K562 (cell line): Measurements from ENCODE around the gene HTR1D. TPM values are rescaled to one million over a fixed set of nuclear protein-coding genes. Genes with fewer than 3 reads are reported as not detected.

Experiments used
- MEF2A ChIP-seq: IDR thresholded peaks from 2 replicates; pipeline ENCODE4 v1.6.1; 2011; ENCODE audit warnings: low read depth, mild to moderate bottlenecking, low read length, moderate library complexity; ENCODE audit not compliant: control insufficient read depth
- polyA plus RNA-seq, 8 experiments: library from polyadenylated mRNA; depleted of rRNA in 4 of 8; stranded (reverse) in 5 of 8; unstranded in 3 of 8; fragments of >200 nt; fragmentation: Nextera tagmentation in 2 of 8; fragmentation: Illumina TruSeq in 1 of 8; extraction: Ambion mirVana in 2 of 8; extraction: Trizol in 1 of 8; gene quantifications; 2 replicates each; pipeline versions ENCODE4 v1.2.1 to v1.2.3, GENCODE V29; 2011 to 2014; ENCODE audit warnings: inconsistent platforms in 1 of 8, missing spikeins in 1 of 8
- small RNA-seq: library from RNA; depleted of rRNA; stranded (forward); fragments of <200 nt; gene quantifications from one replicate; pipeline ENCODE3, GENCODE V24; 2014
- total RNA-seq, 7 experiments: library from RNA; depleted of rRNA in 6 of 7; stranded (reverse); fragments of >200 nt in 6 of 7; fragmentation: Illumina TruSeq in 2 of 7; extraction: Trizol in 2 of 7; gene quantifications; 2 replicates each; pipeline versions ENCODE4 v1.2.1 to v1.2.3, GENCODE V29; 2011 to 2021; ENCODE audit warnings: low replicate concordance in 1 of 7
- TF ChIP-seq, protein P1 (sequence below): fragments of 450-650 bp; IDR thresholded peaks from 2 replicates; pipeline ENCODE4 v1.6.1; 2016; ENCODE audit warnings: mild to moderate bottlenecking, moderate library complexity

Gene HTR1D
- total and polyA plus RNA-seq, 9 of the 15 experiments (the other 6 are each of a cell fraction or from before 2014, with no cell fraction given): 0.03 to 0.09 (median 0.04) TPM; not detected in 4

DNA sequence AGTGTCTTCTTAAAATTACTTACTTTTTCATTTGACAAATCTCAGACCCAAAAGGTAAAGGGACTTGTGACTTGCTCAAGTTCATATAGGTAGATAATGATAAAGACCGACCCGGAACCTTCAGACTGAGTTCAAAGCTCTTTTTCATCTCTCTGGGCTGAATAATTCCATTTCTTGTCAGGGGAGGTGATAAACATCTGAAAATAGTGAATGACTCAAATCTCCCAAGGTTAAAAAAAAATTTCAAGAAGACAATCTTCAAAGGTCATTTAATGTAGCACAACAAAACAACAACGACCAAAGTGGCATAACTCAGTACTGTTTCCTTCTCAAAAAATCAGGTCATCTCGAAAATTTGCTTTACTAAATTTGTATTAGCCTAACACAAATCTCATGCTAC is 69.2 kb downstream of the HTR1D start (continued):
- TF ChIP-seq, protein P1, sequence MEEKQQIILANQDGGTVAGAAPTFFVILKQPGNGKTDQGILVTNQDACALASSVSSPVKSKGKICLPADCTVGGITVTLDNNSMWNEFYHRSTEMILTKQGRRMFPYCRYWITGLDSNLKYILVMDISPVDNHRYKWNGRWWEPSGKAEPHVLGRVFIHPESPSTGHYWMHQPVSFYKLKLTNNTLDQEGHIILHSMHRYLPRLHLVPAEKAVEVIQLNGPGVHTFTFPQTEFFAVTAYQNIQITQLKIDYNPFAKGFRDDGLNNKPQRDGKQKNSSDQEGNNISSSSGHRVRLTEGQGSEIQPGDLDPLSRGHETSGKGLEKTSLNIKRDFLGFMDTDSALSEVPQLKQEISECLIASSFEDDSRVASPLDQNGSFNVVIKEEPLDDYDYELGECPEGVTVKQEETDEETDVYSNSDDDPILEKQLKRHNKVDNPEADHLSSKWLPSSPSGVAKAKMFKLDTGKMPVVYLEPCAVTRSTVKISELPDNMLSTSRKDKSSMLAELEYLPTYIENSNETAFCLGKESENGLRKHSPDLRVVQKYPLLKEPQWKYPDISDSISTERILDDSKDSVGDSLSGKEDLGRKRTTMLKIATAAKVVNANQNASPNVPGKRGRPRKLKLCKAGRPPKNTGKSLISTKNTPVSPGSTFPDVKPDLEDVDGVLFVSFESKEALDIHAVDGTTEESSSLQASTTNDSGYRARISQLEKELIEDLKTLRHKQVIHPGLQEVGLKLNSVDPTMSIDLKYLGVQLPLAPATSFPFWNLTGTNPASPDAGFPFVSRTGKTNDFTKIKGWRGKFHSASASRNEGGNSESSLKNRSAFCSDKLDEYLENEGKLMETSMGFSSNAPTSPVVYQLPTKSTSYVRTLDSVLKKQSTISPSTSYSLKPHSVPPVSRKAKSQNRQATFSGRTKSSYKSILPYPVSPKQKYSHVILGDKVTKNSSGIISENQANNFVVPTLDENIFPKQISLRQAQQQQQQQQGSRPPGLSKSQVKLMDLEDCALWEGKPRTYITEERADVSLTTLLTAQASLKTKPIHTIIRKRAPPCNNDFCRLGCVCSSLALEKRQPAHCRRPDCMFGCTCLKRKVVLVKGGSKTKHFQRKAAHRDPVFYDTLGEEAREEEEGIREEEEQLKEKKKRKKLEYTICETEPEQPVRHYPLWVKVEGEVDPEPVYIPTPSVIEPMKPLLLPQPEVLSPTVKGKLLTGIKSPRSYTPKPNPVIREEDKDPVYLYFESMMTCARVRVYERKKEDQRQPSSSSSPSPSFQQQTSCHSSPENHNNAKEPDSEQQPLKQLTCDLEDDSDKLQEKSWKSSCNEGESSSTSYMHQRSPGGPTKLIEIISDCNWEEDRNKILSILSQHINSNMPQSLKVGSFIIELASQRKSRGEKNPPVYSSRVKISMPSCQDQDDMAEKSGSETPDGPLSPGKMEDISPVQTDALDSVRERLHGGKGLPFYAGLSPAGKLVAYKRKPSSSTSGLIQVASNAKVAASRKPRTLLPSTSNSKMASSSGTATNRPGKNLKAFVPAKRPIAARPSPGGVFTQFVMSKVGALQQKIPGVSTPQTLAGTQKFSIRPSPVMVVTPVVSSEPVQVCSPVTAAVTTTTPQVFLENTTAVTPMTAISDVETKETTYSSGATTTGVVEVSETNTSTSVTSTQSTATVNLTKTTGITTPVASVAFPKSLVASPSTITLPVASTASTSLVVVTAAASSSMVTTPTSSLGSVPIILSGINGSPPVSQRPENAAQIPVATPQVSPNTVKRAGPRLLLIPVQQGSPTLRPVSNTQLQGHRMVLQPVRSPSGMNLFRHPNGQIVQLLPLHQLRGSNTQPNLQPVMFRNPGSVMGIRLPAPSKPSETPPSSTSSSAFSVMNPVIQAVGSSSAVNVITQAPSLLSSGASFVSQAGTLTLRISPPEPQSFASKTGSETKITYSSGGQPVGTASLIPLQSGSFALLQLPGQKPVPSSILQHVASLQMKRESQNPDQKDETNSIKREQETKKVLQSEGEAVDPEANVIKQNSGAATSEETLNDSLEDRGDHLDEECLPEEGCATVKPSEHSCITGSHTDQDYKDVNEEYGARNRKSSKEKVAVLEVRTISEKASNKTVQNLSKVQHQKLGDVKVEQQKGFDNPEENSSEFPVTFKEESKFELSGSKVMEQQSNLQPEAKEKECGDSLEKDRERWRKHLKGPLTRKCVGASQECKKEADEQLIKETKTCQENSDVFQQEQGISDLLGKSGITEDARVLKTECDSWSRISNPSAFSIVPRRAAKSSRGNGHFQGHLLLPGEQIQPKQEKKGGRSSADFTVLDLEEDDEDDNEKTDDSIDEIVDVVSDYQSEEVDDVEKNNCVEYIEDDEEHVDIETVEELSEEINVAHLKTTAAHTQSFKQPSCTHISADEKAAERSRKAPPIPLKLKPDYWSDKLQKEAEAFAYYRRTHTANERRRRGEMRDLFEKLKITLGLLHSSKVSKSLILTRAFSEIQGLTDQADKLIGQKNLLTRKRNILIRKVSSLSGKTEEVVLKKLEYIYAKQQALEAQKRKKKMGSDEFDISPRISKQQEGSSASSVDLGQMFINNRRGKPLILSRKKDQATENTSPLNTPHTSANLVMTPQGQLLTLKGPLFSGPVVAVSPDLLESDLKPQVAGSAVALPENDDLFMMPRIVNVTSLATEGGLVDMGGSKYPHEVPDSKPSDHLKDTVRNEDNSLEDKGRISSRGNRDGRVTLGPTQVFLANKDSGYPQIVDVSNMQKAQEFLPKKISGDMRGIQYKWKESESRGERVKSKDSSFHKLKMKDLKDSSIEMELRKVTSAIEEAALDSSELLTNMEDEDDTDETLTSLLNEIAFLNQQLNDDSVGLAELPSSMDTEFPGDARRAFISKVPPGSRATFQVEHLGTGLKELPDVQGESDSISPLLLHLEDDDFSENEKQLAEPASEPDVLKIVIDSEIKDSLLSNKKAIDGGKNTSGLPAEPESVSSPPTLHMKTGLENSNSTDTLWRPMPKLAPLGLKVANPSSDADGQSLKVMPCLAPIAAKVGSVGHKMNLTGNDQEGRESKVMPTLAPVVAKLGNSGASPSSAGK: no peak
- no peak for TF ChIP-seq MEF2A

Small RNA genes within 50 kb of the gene (small RNA-seq; reads per million reads assigned to genes)
- gene RNU6-135P (not detected), gene RNU6-514P (not detected)

Other genes with a start within 250 kb of the HTR1D start
- gene LACTBL1, start 244.6 kb downstream of the HTR1D start, total RNA-seq (2014; rRNA removed): not detected in 2 replicates
- not detected in 2 replicates for gene LACTBL1, start 244.6 kb downstream of the HTR1D start, total RNA-seq (2014; rRNA removed; fragmentation: Illumina TruSeq; extraction: Trizol)
- not detected in 2 replicates for gene LACTBL1, start 244.6 kb downstream of the HTR1D start, total RNA-seq (2015; rRNA removed; fragmentation: Illumina TruSeq; extraction: Trizol)
- gene LACTBL1, start 244.6 kb downstream of the HTR1D start, total RNA-seq (2021): not detected in 2 replicates
- gene LACTBL1, start 244.6 kb downstream of the HTR1D start, polyA plus RNA-seq (2011; rRNA removed): not detected in 2 replicates
- gene LACTBL1, start 244.6 kb downstream of the HTR1D start, polyA plus RNA-seq (2014; fragmentation: Illumina TruSeq; extraction: Trizol): not detected in 2 replicates
- gene LACTBL1, start 244.6 kb downstream of the HTR1D start, polyA plus RNA-seq (2014; fragmentation: Nextera tagmentation; extraction: Ambion mirVana): not detected
- not detected in 2 replicates for gene LACTBL1, start 244.6 kb downstream of the HTR1D start, polyA plus RNA-seq (2014; rRNA removed)
- gene TEX46, start 201.7 kb downstream of the HTR1D start, total RNA-seq (2014; rRNA removed): not detected in 2 replicates
- not detected in 2 replicates for gene TEX46, start 201.7 kb downstream of the HTR1D start, total RNA-seq (2014; rRNA removed; fragmentation: Illumina TruSeq; extraction: Trizol)
- not detected in 2 replicates for gene TEX46, start 201.7 kb downstream of the HTR1D start, total RNA-seq (2015; rRNA removed; fragmentation: Illumina TruSeq; extraction: Trizol)
- 0.54 and 0.64 TPM in 2 replicates for gene TEX46, start 201.7 kb downstream of the HTR1D start, total RNA-seq (2021)
- not detected in 2 replicates for gene TEX46, start 201.7 kb downstream of the HTR1D start, polyA plus RNA-seq (2011; rRNA removed)
- 0.42 TPM in 1 of 2 replicates, not detected in the other for gene TEX46, start 201.7 kb downstream of the HTR1D start, polyA plus RNA-seq (2014; fragmentation: Illumina TruSeq; extraction: Trizol)
- gene TEX46, start 201.7 kb downstream of the HTR1D start, polyA plus RNA-seq (2014; fragmentation: Nextera tagmentation; extraction: Ambion mirVana): not detected
- 0.54 TPM in 1 of 2 replicates, not detected in the other for gene TEX46, start 201.7 kb downstream of the HTR1D start, polyA plus RNA-seq (2014; rRNA removed)
- 171 and 175 TPM in 2 replicates for gene KDM1A, start 198.0 kb downstream of the HTR1D start, total RNA-seq (2014; rRNA removed)
- gene KDM1A, start 198.0 kb downstream of the HTR1D start, total RNA-seq (2014; rRNA removed; fragmentation: Illumina TruSeq; extraction: Trizol): 167 and 168 TPM in 2 replicates
- gene KDM1A, start 198.0 kb downstream of the HTR1D start, total RNA-seq (2015; rRNA removed; fragmentation: Illumina TruSeq; extraction: Trizol): 181 TPM in 2 replicates
- gene KDM1A, start 198.0 kb downstream of the HTR1D start, total RNA-seq (2021): 151 and 165 TPM in 2 replicates
- 176 and 177 TPM in 2 replicates for gene KDM1A, start 198.0 kb downstream of the HTR1D start, polyA plus RNA-seq (2011; rRNA removed)
- gene KDM1A, start 198.0 kb downstream of the HTR1D start, polyA plus RNA-seq (2014; fragmentation: Illumina TruSeq; extraction: Trizol): 143 and 168 TPM in 2 replicates
- gene KDM1A, start 198.0 kb downstream of the HTR1D start, polyA plus RNA-seq (2014; fragmentation: Nextera tagmentation; extraction: Ambion mirVana): 10 to 100 TPM; 59.2 to 70.3 TPM
- gene KDM1A, start 198.0 kb downstream of the HTR1D start, polyA plus RNA-seq (2014; rRNA removed): 135 and 142 TPM in 2 replicates
- 10.2 and 12.4 TPM in 2 replicates for gene LUZP1, start 48.6 kb downstream of the HTR1D start, total RNA-seq (2014; rRNA removed)
- 12.6 and 14.2 TPM in 2 replicates for gene LUZP1, start 48.6 kb downstream of the HTR1D start, total RNA-seq (2014; rRNA removed; fragmentation: Illumina TruSeq; extraction: Trizol)
- gene LUZP1, start 48.6 kb downstream of the HTR1D start, total RNA-seq (2015; rRNA removed; fragmentation: Illumina TruSeq; extraction: Trizol): 13.8 and 15.3 TPM in 2 replicates
- 16.9 and 19.1 TPM in 2 replicates for gene LUZP1, start 48.6 kb downstream of the HTR1D start, total RNA-seq (2021)
- 10.0 and 11.2 TPM in 2 replicates for gene LUZP1, start 48.6 kb downstream of the HTR1D start, polyA plus RNA-seq (2011; rRNA removed)
- 14.2 and 14.7 TPM in 2 replicates for gene LUZP1, start 48.6 kb downstream of the HTR1D start, polyA plus RNA-seq (2014; fragmentation: Illumina TruSeq; extraction: Trizol)
- 10 to 100 TPM in 1 of 2 experiments, 1 to 10 TPM in 1; 6.5 to 11.8 TPM for gene LUZP1, start 48.6 kb downstream of the HTR1D start, polyA plus RNA-seq (2014; fragmentation: Nextera tagmentation; extraction: Ambion mirVana)
- 6.8 and 7.7 TPM in 2 replicates for gene LUZP1, start 48.6 kb downstream of the HTR1D start, polyA plus RNA-seq (2014; rRNA removed)
- gene HNRNPR, start 126.8 kb upstream of the HTR1D start, total RNA-seq (2014; rRNA removed): 212 and 244 TPM in 2 replicates
- gene HNRNPR, start 126.8 kb upstream of the HTR1D start, total RNA-seq (2014; rRNA removed; fragmentation: Illumina TruSeq; extraction: Trizol): 301 and 338 TPM in 2 replicates
- gene HNRNPR, start 126.8 kb upstream of the HTR1D start, total RNA-seq (2015; rRNA removed; fragmentation: Illumina TruSeq; extraction: Trizol): 321 and 351 TPM in 2 replicates
- gene HNRNPR, start 126.8 kb upstream of the HTR1D start, total RNA-seq (2021): 238 and 253 TPM in 2 replicates
- gene HNRNPR, start 126.8 kb upstream of the HTR1D start, polyA plus RNA-seq (2011; rRNA removed): 270 and 360 TPM in 2 replicates
- 318 and 372 TPM in 2 replicates for gene HNRNPR, start 126.8 kb upstream of the HTR1D start, polyA plus RNA-seq (2014; fragmentation: Illumina TruSeq; extraction: Trizol)
- gene HNRNPR, start 126.8 kb upstream of the HTR1D start, polyA plus RNA-seq (2014; fragmentation: Nextera tagmentation; extraction: Ambion mirVana): 10 to 100 TPM; 80.9 to 93.4 TPM
- 321 and 349 TPM in 2 replicates for gene HNRNPR, start 126.8 kb upstream of the HTR1D start, polyA plus RNA-seq (2014; rRNA removed)
- 6.2 and 7.0 TPM in 2 replicates for gene ZNF436, start 152.3 kb upstream of the HTR1D start, total RNA-seq (2014; rRNA removed)
- gene ZNF436, start 152.3 kb upstream of the HTR1D start, total RNA-seq (2014; rRNA removed; fragmentation: Illumina TruSeq; extraction: Trizol): 8.3 and 9.4 TPM in 2 replicates
- gene ZNF436, start 152.3 kb upstream of the HTR1D start, total RNA-seq (2015; rRNA removed; fragmentation: Illumina TruSeq; extraction: Trizol): 11.3 and 11.9 TPM in 2 replicates
- gene ZNF436, start 152.3 kb upstream of the HTR1D start, total RNA-seq (2021): 6.9 and 7.4 TPM in 2 replicates
- gene ZNF436, start 152.3 kb upstream of the HTR1D start, polyA plus RNA-seq (2011; rRNA removed): 8.0 and 9.7 TPM in 2 replicates
- 6.8 and 7.3 TPM in 2 replicates for gene ZNF436, start 152.3 kb upstream of the HTR1D start, polyA plus RNA-seq (2014; fragmentation: Illumina TruSeq; extraction: Trizol)
- 1 to 10 TPM; 2.1 to 3.3 TPM for gene ZNF436, start 152.3 kb upstream of the HTR1D start, polyA plus RNA-seq (2014; fragmentation: Nextera tagmentation; extraction: Ambion mirVana)
- gene ZNF436, start 152.3 kb upstream of the HTR1D start, polyA plus RNA-seq (2014; rRNA removed): 3.8 and 4.5 TPM in 2 replicates
- 0.33 and 0.54 TPM in 2 replicates for gene TCEA3, start 207.2 kb upstream of the HTR1D start, total RNA-seq (2014; rRNA removed)
- gene TCEA3, start 207.2 kb upstream of the HTR1D start, total RNA-seq (2014; rRNA removed; fragmentation: Illumina TruSeq; extraction: Trizol): 0.45 and 0.51 TPM in 2 replicates
- 0.34 and 0.36 TPM in 2 replicates for gene TCEA3, start 207.2 kb upstream of the HTR1D start, total RNA-seq (2015; rRNA removed; fragmentation: Illumina TruSeq; extraction: Trizol)
- 0.49 and 0.55 TPM in 2 replicates for gene TCEA3, start 207.2 kb upstream of the HTR1D start, total RNA-seq (2021)
- 0.34 and 0.54 TPM in 2 replicates for gene TCEA3, start 207.2 kb upstream of the HTR1D start, polyA plus RNA-seq (2011; rRNA removed)
- gene TCEA3, start 207.2 kb upstream of the HTR1D start, polyA plus RNA-seq (2014; fragmentation: Illumina TruSeq; extraction: Trizol): 0.16 and 0.66 TPM in 2 replicates
- gene TCEA3, start 207.2 kb upstream of the HTR1D start, polyA plus RNA-seq (2014; fragmentation: Nextera tagmentation; extraction: Ambion mirVana): under 1 TPM; 0.03 to 0.10 TPM
- gene TCEA3, start 207.2 kb upstream of the HTR1D start, polyA plus RNA-seq (2014; rRNA removed): 0.13 and 0.80 TPM in 2 replicates